Adrenal gland (tissue), 12 donors: ENCODE results near the gene IFIT1. TPM values are rescaled to one million over a fixed set of nuclear protein-coding genes. Genes with fewer than 3 reads are reported as not detected.

ENCODE experiments used
- DNase-seq, 7 donors: peaks; one replicate each; pipeline ENCODE4 v3.0.0-alpha.2; 2019 to 2020
- H3K27ac ChIP-seq, 5 donors: fragments of 200-600 bp; sonication (generic) in 4 of 5; 1 replicate in 3 of 5; 2 replicates in 2 of 5; pipeline versions ENCODE4 v1.5.1 to v1.8.0; 2016 to 2020; ENCODE audit warnings: mild to moderate bottlenecking in 1 of 5
- H3K27me3 ChIP-seq: fragments of 200-600 bp; 2 replicates; pipeline ENCODE4 v1.8.0; 2021
- H3K36me3 ChIP-seq, 2 donors: fragments of 200-600 bp; replicated peaks in 1 of 2; 1 replicate in 1 of 2; 2 replicates in 1 of 2; pipeline versions ENCODE4 v1.5.1 to v1.8.0; 2018 to 2022
- H3K4me1 ChIP-seq, 2 donors: fragments of 200-600 bp; replicated peaks in 1 of 2; 1 replicate in 1 of 2; 2 replicates in 1 of 2; pipeline versions ENCODE4 v1.5.1 to v1.8.0; 2018 to 2021
- H3K4me3 ChIP-seq, 4 donors: fragments of 200-600 bp; sonication (generic) in 3 of 4; one replicate each; pipeline ENCODE4 v1.5.1; 2016 to 2018
- H3K9me3 ChIP-seq, 3 donors: fragments of 200-600 bp; sonication (generic) in 1 of 3; replicated peaks in 1 of 3; 1 replicate in 2 of 3; 2 replicates in 1 of 3; pipeline versions ENCODE4 v1.5.1 to v1.8.0; 2016 to 2021
- POLR2A ChIP-seq, 2 donors: fragments of 450-650 bp; IDR thresholded peaks; one replicate each; pipeline ENCODE4 v1.6.1; 2017; ENCODE audit warnings: antibody characterized with exemption in 2 of 2, mild to moderate bottlenecking in 2 of 2, moderate library complexity in 1 of 2
- WGBS, 4 donors: extraction: QIAGEN DNeasy Blood & Tissue Kit in 2 of 4; methylation state at CpG; one replicate each; pipeline versions ENCODE4 v1.1.5 to v1.1.7; 2013 to 2017; 5-methylcytosine and 5-hydroxymethylcytosine counted together
- intact Hi-C, 2 donors: fragments of 100-400 bp; cut with DNase I; formaldehyde crosslinking; loops; one replicate each; pipeline versions ENCODE4 v1.14.1 to v1.15.0; 2022 to 2023
- polyA plus RNA-seq, 3 donors: library from polyadenylated mRNA; stranded (reverse); fragments of 200-250 nt in 2 of 3; fragments of 350-450 nt in 1 of 3; fragmentation: Illumina TruSeq in 1 of 3; extraction: RNeasy Lipid Tissue Mini Kit (QIAGEN cat#74804) in 1 of 3; gene quantifications; one replicate each; pipeline ENCODE4 v1.2.3, GENCODE V29; 2013 to 2014
- total RNA-seq, 9 donors: library from RNA; depleted of rRNA in 4 of 9; stranded (reverse); fragments of >200 nt in 4 of 9; fragments of 120-200 nt in 1 of 9; fragmentation: NEBNext Ultra II Directional in 1 of 9; extraction: Animal tissue kit (Norgen Biotek cat#: 25700) in 1 of 9; gene quantifications; one replicate each; pipeline versions ENCODE4 v1.1.0 to v1.2.4, GENCODE V29; 2013 to 2023
- TF ChIP-seq, protein P1 (sequence below), 6 experiments: fragments of 450-650 bp in 4 of 6; fragments of 200-600 bp in 2 of 6; sonication (generic) in 1 of 6; IDR thresholded peaks; 1 replicate in 5 of 6; 2 replicates in 1 of 6; pipeline versions ENCODE4 v1.5.1 to v1.8.0; 2016 to 2021; ENCODE audit warnings: antibody characterized with exemption in 6 of 6, mild to moderate bottlenecking in 2 of 6, moderate library complexity in 1 of 6
- donor health status: healthy with polysubstance abuse.
- donor health status: Bipolar disorder and iron deficiency.
- donor health status: DM: yes; HTN: yes; CAD: no.
- donor health status: DM: no; HTN: no; CAD: no.
- donor health status: DM: no; HTN: no; CAD: no.
- donor health status: DM: yes; HTN: yes; CAD: no.

Gene IFIT1
- total and polyA plus RNA-seq, 12 donors = 20.9 to 168 (median 62.0) TPM

GRCh38 chr10:89425000-89425399 is 32.6 kb downstream of the IFIT1 start:
- intact Hi-C loops = loop anchor here (5.0 kb wide), 1 partner anchor 137 kb away; no protein-coding TSS in a partner anchor
- WGBS, 4 donors = 81 to 88% (median 84%) methylated on average over 5 of the region's 5 CpGs

GRCh38 chr10:89426230-89426868 is 33.9 kb downstream of the IFIT1 start:
- TF ChIP-seq, protein P1, sequence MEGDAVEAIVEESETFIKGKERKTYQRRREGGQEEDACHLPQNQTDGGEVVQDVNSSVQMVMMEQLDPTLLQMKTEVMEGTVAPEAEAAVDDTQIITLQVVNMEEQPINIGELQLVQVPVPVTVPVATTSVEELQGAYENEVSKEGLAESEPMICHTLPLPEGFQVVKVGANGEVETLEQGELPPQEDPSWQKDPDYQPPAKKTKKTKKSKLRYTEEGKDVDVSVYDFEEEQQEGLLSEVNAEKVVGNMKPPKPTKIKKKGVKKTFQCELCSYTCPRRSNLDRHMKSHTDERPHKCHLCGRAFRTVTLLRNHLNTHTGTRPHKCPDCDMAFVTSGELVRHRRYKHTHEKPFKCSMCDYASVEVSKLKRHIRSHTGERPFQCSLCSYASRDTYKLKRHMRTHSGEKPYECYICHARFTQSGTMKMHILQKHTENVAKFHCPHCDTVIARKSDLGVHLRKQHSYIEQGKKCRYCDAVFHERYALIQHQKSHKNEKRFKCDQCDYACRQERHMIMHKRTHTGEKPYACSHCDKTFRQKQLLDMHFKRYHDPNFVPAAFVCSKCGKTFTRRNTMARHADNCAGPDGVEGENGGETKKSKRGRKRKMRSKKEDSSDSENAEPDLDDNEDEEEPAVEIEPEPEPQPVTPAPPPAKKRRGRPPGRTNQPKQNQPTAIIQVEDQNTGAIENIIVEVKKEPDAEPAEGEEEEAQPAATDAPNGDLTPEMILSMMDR (IDR thresholded peaks at IDR 0.05) = peak; percentile 66 to 90 (median 86)
- no peak for TF ChIP-seq POLR2A (IDR thresholded peaks at IDR 0.05)
- WGBS, 4 donors = 40 to 54% (median 53%) methylated on average over 5 of the region's 5 CpGs
- peak in 2 of 7 donors; percentile 18 to 42 for DNase-seq
- intact Hi-C loops = loop anchor here (5.0 kb wide), 1 partner anchor 136 kb away; no protein-coding TSS in a partner anchor
- H3K36me3 ChIP-seq = no peaks in the 10 kb centered on the region
- H3K4me3 ChIP-seq = no peak overlapping the region
- H3K9me3 ChIP-seq = no peaks in the 10 kb centered on the region
- no peaks in the 10 kb centered on the region for H3K27me3 ChIP-seq
- no peak overlapping the region for H3K27ac ChIP-seq
- H3K4me1 ChIP-seq = peaks cover 0 to 5% of the 10 kb centered on the region in 2 donors

More at GRCh38 chr10:89425000-89425399, 32.6 kb downstream of the IFIT1 start:
- H3K36me3 ChIP-seq = no peaks in the 10 kb centered on the region
- H3K4me3 ChIP-seq = no peak overlapping the region
- DNase-seq = no peak
- no peaks in the 10 kb centered on the region for H3K27me3 ChIP-seq
- peaks cover 0 to 12% of the 10 kb centered on the region in 2 donors for H3K4me1 ChIP-seq
- no peaks in the 10 kb centered on the region for H3K9me3 ChIP-seq
- TF ChIP-seq, protein P1 (IDR thresholded peaks at IDR 0.05) = no peak
- TF ChIP-seq POLR2A (IDR thresholded peaks at IDR 0.05) = no peak
- no peak overlapping the region for H3K27ac ChIP-seq

DNA sequence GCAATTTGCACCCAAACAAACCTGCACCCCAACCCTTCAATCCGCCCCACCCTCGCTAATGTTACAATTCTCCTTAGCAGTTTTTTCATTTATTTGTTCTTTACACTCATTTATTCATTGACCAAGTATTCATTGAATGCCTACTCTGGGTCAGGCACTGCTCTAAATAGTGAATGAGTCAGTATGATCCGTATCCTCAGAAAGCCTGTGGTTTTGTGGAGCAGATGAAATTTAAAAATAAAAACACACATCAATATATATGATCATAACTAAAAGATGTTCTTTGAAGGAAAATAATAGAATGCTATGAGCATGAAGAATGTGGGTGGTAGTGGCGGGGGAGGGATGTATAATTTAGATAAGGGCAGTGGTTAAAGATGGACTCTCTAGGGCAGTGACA is 35.2 kb downstream of the IFIT1 start:
- 64 to 89% (median 82%) methylated on average over 4 of the region's 4 CpGs for WGBS, 4 donors
- TF ChIP-seq, protein P1 (IDR thresholded peaks at IDR 0.05) = no peak
- TF ChIP-seq POLR2A (IDR thresholded peaks at IDR 0.05) = no peak
- Histone ChIP-seq H3K9me3 (no peaks in the 10 kb centered on the region), H3K27ac (no peak overlapping the region), H3K36me3 (no peaks in the 10 kb centered on the region), H3K27me3 (no peaks in the 10 kb centered on the region), H3K4me1 (no peaks in the 10 kb centered on the region), H3K4me3 (no peak overlapping the region)
- no peak for DNase-seq
- intact Hi-C loops = loop anchor here (5.0 kb wide), 1 partner anchor 135 kb away; no protein-coding TSS in a partner anchor

- 45 to 78% (median 71%) methylated on average over 1 of the region's 1 CpG for WGBS, 4 donors
- no peaks in the 10 kb centered on the region for H3K4me1 ChIP-seq
- no peak for DNase-seq
- intact Hi-C loops = loop anchor here (5.0 kb wide), 1 partner anchor 133 kb away; no protein-coding TSS in a partner anchor
- H3K9me3 ChIP-seq = no peaks in the 10 kb centered on the region
- H3K36me3 ChIP-seq = no peaks in the 10 kb centered on the region
- TF ChIP-seq POLR2A (IDR thresholded peaks at IDR 0.05) = no peak
- TF ChIP-seq, protein P1 (IDR thresholded peaks at IDR 0.05) = no peak
- no peak overlapping the region for H3K27ac ChIP-seq
- no peak overlapping the region for H3K4me3 ChIP-seq
- no peaks in the 10 kb centered on the region for H3K27me3 ChIP-seq
Observed at GRCh38 chr10:89428877-89429276, 36.5 kb downstream of the IFIT1 start.
